Endothelial cell of umbilical vein (primary cell): ENCODE data around the gene PRR36.

Experiments
- CTCF ChIP-seq, 2 donors: IDR thresholded peaks; 1 replicate in 1 of 2; 2 replicates in 1 of 2; pipeline ENCODE4 v1.5.1; 2011; ENCODE audit warnings: low read length in 2 of 2, mild to moderate bottlenecking in 2 of 2, moderate library complexity in 2 of 2, control low read depth in 1 of 2, inconsistent platforms in 1 of 2, low read depth in 1 of 2; ENCODE audit not compliant: insufficient read depth in 1 of 2; ENCODE audit errors: extremely low read depth in 1 of 2
- FOS ChIP-seq: IDR thresholded peaks from 2 replicates; pipeline ENCODE4 v1.6.1; 2011; ENCODE audit warnings: mild to moderate bottlenecking, low read length, moderate library complexity, borderline replicate concordance; ENCODE audit not compliant: insufficient read depth

GRCh38 chr19:7820588-7820987 is 53.6 kb downstream of the PRR36 start:
- no peak for TF ChIP-seq FOS
- TF ChIP-seq CTCF (IDR thresholded peaks at IDR 0.05; ENCODE audit: extremely low read depth in 1 of 2, insufficient read depth in 1 of 2, low read depth in 1 of 2, low read length in 2 of 2) = no peak
